ENCODE measurements around the gene FRMD8. TPM values are rescaled to one million over a fixed set of nuclear protein-coding genes. Genes with fewer than 3 reads are reported as not detected.
A peak's percentile ranks its signal among the peaks of the same experiment; 100 is the strongest.

The FRMD8 gene
- total RNA-seq, 1 donor from 2014 or later = 21.9 TPM

- Histone ChIP-seq H3K27me3 (ENCODE audit: control insufficient read depth, insufficient read depth, low read length) (no peaks in the 10 kb centered on the region), H3K36me3 (ENCODE audit: control insufficient read depth, insufficient read depth, low read length) (no peaks in the 10 kb centered on the region), H3K4me3 (ENCODE audit: low read depth, low read length) (no peak overlapping the region)
- FAIRE-seq (no peak), DNase-seq (ENCODE audit: low read depth) (no peak)
- TF ChIP-seq CTCF (IDR thresholded peaks at IDR 0.05; ENCODE audit: insufficient read depth, low read length, severe bottlenecking) = no peak
Observed at GRCh38 chr11:65379698-65380459, 6.6 kb upstream of the FRMD8 start.

- H3K4me3 ChIP-seq (ENCODE audit: low read depth, low read length) = no peak overlapping the region
- FAIRE-seq = no peak
- no peaks in the 10 kb centered on the region for H3K27me3 ChIP-seq (ENCODE audit: control insufficient read depth, insufficient read depth, low read length)
- no peaks in the 10 kb centered on the region for H3K36me3 ChIP-seq (ENCODE audit: control insufficient read depth, insufficient read depth, low read length)
- no peak for DNase-seq (ENCODE audit: low read depth)
- no peak for TF ChIP-seq CTCF (IDR thresholded peaks at IDR 0.05; ENCODE audit: insufficient read depth, low read length, severe bottlenecking)
Observed at GRCh38 chr11:65380460-65381119, 5.8 kb upstream of the FRMD8 start.

GRCh38 chr11:65381716-65382032 is 4.8 kb upstream of the FRMD8 start:
- FAIRE-seq (no peak), DNase-seq (ENCODE audit: low read depth) (peak; percentile 89)
- no peak for TF ChIP-seq CTCF (IDR thresholded peaks at IDR 0.05; ENCODE audit: insufficient read depth, low read length, severe bottlenecking)
- Histone ChIP-seq H3K27me3 (ENCODE audit: control insufficient read depth, insufficient read depth, low read length) (no peaks in the 10 kb centered on the region), H3K4me3 (ENCODE audit: low read depth, low read length) (peak overlapping the region; percentile 13), H3K36me3 (ENCODE audit: control insufficient read depth, insufficient read depth, low read length) (no peaks in the 10 kb centered on the region)

GRCh38 chr11:65382033-65382803 is 4.2 kb upstream of the FRMD8 start, which contains the start of gene SLC25A45:
TSS of gene SLC25A45 (minus strand) at chr11:65382646. CDS start at chr11:65381951, 695 bp downstream.
- DNase-seq (ENCODE audit: low read depth) (peak; percentile 97), FAIRE-seq (no peak)
- no peaks in the 10 kb centered on the region for H3K36me3 ChIP-seq (ENCODE audit: control insufficient read depth, insufficient read depth, low read length)
- peak; percentile 86 for TF ChIP-seq CTCF (IDR thresholded peaks at IDR 0.05; ENCODE audit: insufficient read depth, low read length, severe bottlenecking)
- peak within 1 kb of the TSS; percentile 13 for H3K4me3 ChIP-seq (ENCODE audit: low read depth, low read length)
- no peaks in the 10 kb centered on the region for H3K27me3 ChIP-seq (ENCODE audit: control insufficient read depth, insufficient read depth, low read length)

GRCh38 chr11:65382804-65383368 is 3.6 kb upstream of the FRMD8 start:
- DNase-seq (ENCODE audit: low read depth) (no peak), FAIRE-seq (no peak)
- H3K4me3 ChIP-seq (ENCODE audit: low read depth, low read length) = peak overlapping the region; percentile 0
- no peak for TF ChIP-seq CTCF (IDR thresholded peaks at IDR 0.05; ENCODE audit: insufficient read depth, low read length, severe bottlenecking)
- H3K36me3 ChIP-seq (ENCODE audit: control insufficient read depth, insufficient read depth, low read length) = peaks cover 2% of the 10 kb centered on the region
- H3K27me3 ChIP-seq (ENCODE audit: control insufficient read depth, insufficient read depth, low read length) = no peaks in the 10 kb centered on the region

Data from bronchial epithelial cell (primary cell).